Nephron progenitor cell (in vitro differentiated cells): ENCODE results near the gene IVD.
A peak's percentile ranks its signal among the peaks of the same experiment; 100 is the strongest.

Experiments used
- DNase-seq: peaks from one replicate; pipeline ENCODE4 v3.0.0; 2021
- H3K27ac Mint-ChIP-seq: 2 replicates; pipeline ENCODE4 v1.8.0; 2021; ENCODE audit warnings: mild to moderate bottlenecking, moderate library complexity, mixed read lengths
- H3K27me3 Mint-ChIP-seq: 2 replicates; pipeline ENCODE4 v1.8.0; 2021; ENCODE audit warnings: mild to moderate bottlenecking, low read depth, mixed read lengths; ENCODE audit not compliant: poor library complexity
- H3K36me3 Mint-ChIP-seq: 2 replicates; pipeline ENCODE4 v1.8.0; 2021; ENCODE audit warnings: low read depth, mixed read lengths
- H3K4me1 Mint-ChIP-seq: 2 replicates; pipeline ENCODE4 v1.8.0; 2021; ENCODE audit warnings: mixed read lengths
- H3K4me3 Mint-ChIP-seq: 2 replicates; pipeline ENCODE4 v1.8.0; 2021; ENCODE audit warnings: mild to moderate bottlenecking, moderate library complexity, mixed read lengths
- H3K9me3 Mint-ChIP-seq: 2 replicates; pipeline ENCODE4 v1.8.0; 2021; ENCODE audit warnings: mild to moderate bottlenecking, moderate library complexity, mixed read lengths
- CTCF ChIP-seq: fragments of 200-600 bp; sonication (generic); IDR thresholded peaks from 2 replicates; pipeline ENCODE4 v1.5.0; 2021; ENCODE audit warnings: antibody characterized with exemption

The IVD gene

GRCh38 chr15:40465939-40466338, 60.3 kb downstream of the IVD start:
- Mint-ChIP-seq H3K4me1 (peaks cover 15% of the 10 kb centered on the region), H3K9me3 (no peaks in the 10 kb centered on the region), H3K27me3 (no peaks in the 10 kb centered on the region), H3K27ac (no peak overlapping the region), H3K36me3 (peaks cover 5% of the 10 kb centered on the region), H3K4me3 (no peak overlapping the region)
- TF ChIP-seq CTCF = no peak
- no peak for DNase-seq

DNA sequence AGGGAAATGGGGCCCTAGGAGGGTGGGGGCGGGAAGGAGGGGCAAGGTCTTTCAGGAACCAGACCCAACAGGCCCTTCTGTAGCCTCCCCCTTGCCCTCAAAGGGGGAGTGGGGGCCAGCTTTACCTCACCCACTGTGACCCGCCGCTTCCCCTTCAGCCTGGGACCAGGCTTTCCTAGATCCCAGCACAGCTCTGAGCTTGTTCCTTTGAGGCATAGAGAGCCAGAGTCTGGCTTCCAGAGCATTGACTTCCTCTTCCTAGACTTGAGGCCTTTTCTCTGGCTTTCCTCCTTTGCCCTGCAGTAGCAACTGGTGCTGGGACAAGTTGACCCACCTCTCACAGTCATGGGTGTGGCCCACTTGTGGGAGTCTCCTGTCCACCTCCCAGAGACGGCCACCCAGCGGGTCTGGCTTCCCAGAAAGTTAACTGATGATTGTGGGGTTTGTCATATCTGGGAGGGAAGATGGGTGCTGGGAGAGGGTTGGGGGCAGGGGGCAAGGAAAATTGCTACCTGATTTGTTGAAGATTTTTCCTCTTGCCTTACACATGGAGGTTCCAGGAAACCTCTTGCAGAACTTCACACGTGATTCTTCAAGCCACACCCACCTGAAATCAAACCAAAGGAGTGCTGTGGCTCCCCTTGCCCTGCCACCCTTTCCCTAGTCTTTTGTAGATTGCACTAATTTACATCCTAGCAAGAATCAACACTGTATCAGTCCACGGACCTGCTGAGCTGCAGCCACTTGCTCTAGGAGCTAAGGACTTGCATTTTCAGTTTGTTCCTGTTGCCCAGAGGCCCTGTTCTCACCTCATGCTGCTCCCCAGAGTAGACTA, 61.0 kb downstream of the IVD start:
- Mint-ChIP-seq H3K27me3 (no peaks in the 10 kb centered on the region), H3K36me3 (peaks cover 5% of the 10 kb centered on the region), H3K27ac (no peak overlapping the region), H3K4me3 (no peak overlapping the region), H3K4me1 (peaks cover 18% of the 10 kb centered on the region), H3K9me3 (no peaks in the 10 kb centered on the region)
- no peak for DNase-seq
- TF ChIP-seq CTCF = no peak

DNA sequence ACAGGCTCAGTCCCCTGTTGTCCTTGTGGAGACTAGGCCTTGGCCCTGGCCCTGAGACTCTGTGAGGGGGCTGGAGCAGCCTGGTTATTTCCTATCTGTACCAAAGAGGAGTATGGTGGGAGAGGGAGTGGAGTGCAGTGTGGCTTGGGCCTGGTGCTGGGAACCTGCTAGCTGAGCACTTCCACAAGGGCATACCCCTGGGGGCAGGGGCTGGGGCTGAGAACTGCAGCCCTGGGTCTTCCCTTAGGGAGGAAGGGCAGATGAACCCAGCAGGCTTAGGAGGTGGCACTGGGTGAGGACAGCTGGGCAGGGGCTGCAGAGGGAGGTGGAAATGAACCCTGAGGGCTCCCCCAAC, 61.6 kb downstream of the IVD start:
- no peaks in the 10 kb centered on the region for H3K27me3 Mint-ChIP-seq
- H3K36me3 Mint-ChIP-seq = peaks cover 5% of the 10 kb centered on the region
- H3K4me1 Mint-ChIP-seq = peaks cover 24% of the 10 kb centered on the region
- H3K27ac Mint-ChIP-seq = no peak overlapping the region
- DNase-seq = no peak
- no peaks in the 10 kb centered on the region for H3K9me3 Mint-ChIP-seq
- H3K4me3 Mint-ChIP-seq = no peak overlapping the region
- no peak for TF ChIP-seq CTCF

DNA sequence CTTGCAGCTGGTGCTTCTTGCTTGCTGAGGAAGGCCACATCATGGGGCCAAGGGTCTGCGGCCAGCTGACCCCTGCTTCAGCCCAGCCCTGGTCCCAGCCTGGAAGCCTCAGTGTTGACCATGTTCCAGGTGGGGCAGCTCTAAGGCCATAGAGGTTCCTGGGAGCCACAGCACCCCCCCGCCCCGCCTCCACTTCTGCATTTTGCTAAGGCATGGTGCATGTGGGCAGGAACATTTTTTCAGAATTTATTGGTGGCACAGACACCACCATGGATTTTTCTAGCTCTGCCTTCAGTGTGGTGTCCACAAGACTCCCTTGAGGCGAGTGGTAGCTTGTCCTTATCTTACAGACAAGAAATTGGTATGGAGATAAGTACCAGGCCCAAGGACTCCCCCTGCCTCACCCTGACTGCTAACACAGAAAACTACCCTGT, 63.3 kb downstream of the IVD start:
- H3K9me3 Mint-ChIP-seq = no peaks in the 10 kb centered on the region
- no peak for DNase-seq
- no peak overlapping the region for H3K4me3 Mint-ChIP-seq
- peaks cover 5% of the 10 kb centered on the region for H3K36me3 Mint-ChIP-seq
- H3K27ac Mint-ChIP-seq = peak overlapping the region; percentile 50
- H3K27me3 Mint-ChIP-seq = no peaks in the 10 kb centered on the region
- peaks cover 34% of the 10 kb centered on the region for H3K4me1 Mint-ChIP-seq
- TF ChIP-seq CTCF = no peak

- Mint-ChIP-seq H3K27ac (peak overlapping the region; percentile 97), H3K9me3 (no peaks in the 10 kb centered on the region), H3K4me3 (peak overlapping the region; percentile 76), H3K36me3 (peaks cover 5% of the 10 kb centered on the region), H3K27me3 (no peaks in the 10 kb centered on the region), H3K4me1 (peaks cover 43% of the 10 kb centered on the region)
- TF ChIP-seq CTCF = no peak
- no peak for DNase-seq
Observed at GRCh38 chr15:40469776-40470390, 64.3 kb downstream of the IVD start.
